ENCODE measurements around the gene LRRC7. TPM values are rescaled to one million over a fixed set of nuclear protein-coding genes. Genes with fewer than 3 reads are reported as not detected.
"Not testable (repeated sequence)": the region's sequence is repeated elsewhere in the genome, so short reads cannot be mapped to it uniquely, and the experiment has no call there.

LRRC7 gene
- total RNA-seq, 1 donor from 2014 or later: not detected

- Histone ChIP-seq H3K36me3 (ENCODE audit: control insufficient read depth, insufficient read depth, low read length) (no peaks in the 10 kb centered on the region), H3K4me3 (ENCODE audit: low read depth, low read length) (no peak overlapping the region), H3K27me3 (ENCODE audit: control insufficient read depth, insufficient read depth, low read length) (no peaks in the 10 kb centered on the region)
- DNase-seq (ENCODE audit: low read depth) (no peak), FAIRE-seq (no peak)
- TF ChIP-seq, protein P1, sequence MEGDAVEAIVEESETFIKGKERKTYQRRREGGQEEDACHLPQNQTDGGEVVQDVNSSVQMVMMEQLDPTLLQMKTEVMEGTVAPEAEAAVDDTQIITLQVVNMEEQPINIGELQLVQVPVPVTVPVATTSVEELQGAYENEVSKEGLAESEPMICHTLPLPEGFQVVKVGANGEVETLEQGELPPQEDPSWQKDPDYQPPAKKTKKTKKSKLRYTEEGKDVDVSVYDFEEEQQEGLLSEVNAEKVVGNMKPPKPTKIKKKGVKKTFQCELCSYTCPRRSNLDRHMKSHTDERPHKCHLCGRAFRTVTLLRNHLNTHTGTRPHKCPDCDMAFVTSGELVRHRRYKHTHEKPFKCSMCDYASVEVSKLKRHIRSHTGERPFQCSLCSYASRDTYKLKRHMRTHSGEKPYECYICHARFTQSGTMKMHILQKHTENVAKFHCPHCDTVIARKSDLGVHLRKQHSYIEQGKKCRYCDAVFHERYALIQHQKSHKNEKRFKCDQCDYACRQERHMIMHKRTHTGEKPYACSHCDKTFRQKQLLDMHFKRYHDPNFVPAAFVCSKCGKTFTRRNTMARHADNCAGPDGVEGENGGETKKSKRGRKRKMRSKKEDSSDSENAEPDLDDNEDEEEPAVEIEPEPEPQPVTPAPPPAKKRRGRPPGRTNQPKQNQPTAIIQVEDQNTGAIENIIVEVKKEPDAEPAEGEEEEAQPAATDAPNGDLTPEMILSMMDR (IDR thresholded peaks at IDR 0.05; ENCODE audit: insufficient read depth, low read length, severe bottlenecking): no peak
These were observed 290.8 kb downstream of the LRRC7 start for GRCh38 chr1:69858534-69858933.

- no peak for FAIRE-seq
- DNase-seq (ENCODE audit: low read depth): no peak
- H3K27me3 ChIP-seq (ENCODE audit: control insufficient read depth, insufficient read depth, low read length): no peaks in the 10 kb centered on the region
- TF ChIP-seq, protein P1 (IDR thresholded peaks at IDR 0.05; ENCODE audit: insufficient read depth, low read length, severe bottlenecking): no peak
- H3K36me3 ChIP-seq (ENCODE audit: control insufficient read depth, insufficient read depth, low read length): no peaks in the 10 kb centered on the region
- H3K4me3 ChIP-seq (ENCODE audit: low read depth, low read length): no peak overlapping the region
These were observed 293.9 kb downstream of the LRRC7 start for GRCh38 chr1:69861641-69862040.

DNA sequence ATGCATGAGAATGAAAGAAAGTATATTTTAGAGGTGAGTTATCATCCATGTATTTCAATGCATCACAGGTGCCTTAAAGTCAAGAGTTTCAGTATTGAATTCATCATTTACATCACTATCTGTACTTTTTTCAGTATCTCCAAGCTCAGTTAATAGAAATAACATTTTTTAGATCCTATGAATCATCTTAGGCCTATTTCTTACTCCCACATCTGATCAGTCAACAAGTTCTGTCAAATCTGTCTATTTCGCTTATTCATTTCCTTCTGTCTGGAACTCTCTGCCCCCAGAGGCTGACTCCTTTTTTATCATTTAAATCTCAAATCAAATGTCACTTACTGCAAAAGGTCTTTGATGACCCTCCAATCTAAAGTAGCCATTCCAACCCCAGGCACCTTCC, 295.2 kb downstream of the LRRC7 start:
- DNase-seq (ENCODE audit: low read depth) (peak; percentile 40), FAIRE-seq (no peak)
- Histone ChIP-seq H3K4me3 (ENCODE audit: low read depth, low read length) (no peak overlapping the region), H3K27me3 (ENCODE audit: control insufficient read depth, insufficient read depth, low read length) (no peaks in the 10 kb centered on the region), H3K36me3 (ENCODE audit: control insufficient read depth, insufficient read depth, low read length) (no peaks in the 10 kb centered on the region)
- TF ChIP-seq, protein P1 (IDR thresholded peaks at IDR 0.05; ENCODE audit: insufficient read depth, low read length, severe bottlenecking): no peak

DNA sequence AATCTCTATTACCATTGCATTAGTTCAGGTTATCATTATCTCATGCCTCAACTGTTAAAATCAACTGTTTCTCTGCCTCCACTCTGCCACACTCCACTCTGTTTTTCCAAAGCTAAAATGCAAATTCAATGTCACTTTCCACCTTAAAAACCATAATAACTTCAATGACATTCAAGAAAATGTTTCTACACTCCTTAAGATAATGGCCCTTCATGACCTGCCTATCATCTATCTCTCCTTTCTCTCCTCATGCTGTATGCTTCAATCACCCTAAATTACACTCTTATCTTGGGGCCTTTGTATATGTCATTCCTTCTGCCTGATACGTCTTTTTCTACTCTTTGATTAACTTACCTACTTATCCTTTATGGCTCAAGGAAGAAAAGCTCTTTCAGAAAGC, 296.0 kb downstream of the LRRC7 start:
- FAIRE-seq (no peak), DNase-seq (ENCODE audit: low read depth) (no peak)
- Histone ChIP-seq H3K27me3 (ENCODE audit: control insufficient read depth, insufficient read depth, low read length) (no peaks in the 10 kb centered on the region), H3K36me3 (ENCODE audit: control insufficient read depth, insufficient read depth, low read length) (no peaks in the 10 kb centered on the region), H3K4me3 (ENCODE audit: low read depth, low read length) (no peak overlapping the region)
- TF ChIP-seq, protein P1 (IDR thresholded peaks at IDR 0.05; ENCODE audit: insufficient read depth, low read length, severe bottlenecking): no peak

GRCh38 chr1:69871412-69871811, 303.7 kb downstream of the LRRC7 start:
- H3K36me3 ChIP-seq (ENCODE audit: control insufficient read depth, insufficient read depth, low read length): no peaks in the 10 kb centered on the region
- TF ChIP-seq, protein P1 (IDR thresholded peaks at IDR 0.05; ENCODE audit: insufficient read depth, low read length, severe bottlenecking): no peak
- H3K4me3 ChIP-seq (ENCODE audit: low read depth, low read length): no peak overlapping the region
- FAIRE-seq (no peak), DNase-seq (ENCODE audit: low read depth) (no peak)
- H3K27me3 ChIP-seq (ENCODE audit: control insufficient read depth, insufficient read depth, low read length): no peaks in the 10 kb centered on the region

GRCh38 chr1:69878338-69878737, 310.6 kb downstream of the LRRC7 start:
- no peak for DNase-seq (ENCODE audit: low read depth)
- Histone ChIP-seq H3K27me3 (ENCODE audit: control insufficient read depth, insufficient read depth, low read length) (no peaks in the 10 kb centered on the region), H3K36me3 (ENCODE audit: control insufficient read depth, insufficient read depth, low read length) (no peaks in the 10 kb centered on the region), H3K4me3 (ENCODE audit: low read depth, low read length) (no peak overlapping the region)
- TF ChIP-seq, protein P1 (IDR thresholded peaks at IDR 0.05; ENCODE audit: insufficient read depth, low read length, severe bottlenecking): no peak
- no peak for FAIRE-seq

DNA sequence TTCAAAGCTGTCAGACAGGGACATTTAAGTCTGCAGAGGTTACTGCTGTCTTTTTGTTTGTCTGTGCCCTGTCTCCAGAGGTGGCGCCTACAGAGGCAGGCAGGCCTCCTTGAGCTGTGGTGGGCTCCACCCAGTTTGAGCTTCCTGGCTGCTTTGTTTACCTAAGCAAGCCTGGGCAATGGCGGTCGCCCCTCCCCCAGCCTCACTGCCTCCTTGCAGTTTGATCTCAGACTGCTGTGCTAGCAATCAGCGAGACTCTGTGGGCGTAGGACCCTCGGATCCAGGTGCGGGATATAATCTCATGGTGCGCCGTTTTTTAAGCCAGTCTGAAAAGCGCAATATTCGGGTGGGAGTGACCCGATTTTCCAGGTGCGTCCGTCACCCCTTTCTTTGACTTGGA, 320.3 kb downstream of the LRRC7 start:
- not testable (repeated sequence) for H3K27me3 ChIP-seq (ENCODE audit: control insufficient read depth, insufficient read depth, low read length); H3K4me3 ChIP-seq (ENCODE audit: low read depth, low read length); DNase-seq (ENCODE audit: low read depth); H3K36me3 ChIP-seq (ENCODE audit: control insufficient read depth, insufficient read depth, low read length); FAIRE-seq
